HepG2 (cell line): Measurements from ENCODE around the gene ZDHHC11. TPM values are rescaled to one million over a fixed set of nuclear protein-coding genes. Genes with fewer than 3 reads are reported as not detected.

Experiments used
- ATAC-seq: fragments of 200-7000 bp; cut with Tn5 transposase; 3 replicates; pipeline ENCODE4 v1.9.1; 2020; ENCODE audit warnings: mild to moderate bottlenecking, moderate library complexity
- BruUV-seq: library from RNA; stranded (reverse); fragments of 400-500 nt; replicated peaks from 2 replicates; lab custom pipeline; 2021; lab: Mats Ljungman, UMichigan
- CTCF ChIA-PET: fragments of 300-600 bp; formaldehyde crosslinking; extraction: SDS; loops from one replicate; lab custom pipeline; 2021; ENCODE audit warnings: low total read pairs, inconsistent platforms, low intra/inter-chr PET ratio; lab: Yijun Ruan, JAX
- POLR2A ChIA-PET: fragments of 350-600 bp; sonication (Branson Sonifier 250); formaldehyde crosslinking; loops from one replicate; lab custom pipeline; 2020; ENCODE audit warnings: antibody characterized with exemption, inconsistent platforms; lab: Yijun Ruan, JAX
- DNase-seq: peaks from one replicate; pipeline ENCODE4 v3.0.0-alpha.2; 2015; ENCODE audit warnings: low spot score
- FAIRE-seq: peaks from 3 replicates; lab custom pipeline; 2011; peaks lifted over from hg19 to GRCh38; lab: Jason Lieb, UNC
- H2AFZ ChIP-seq: one replicate; pipeline ENCODE4 v1.6.1; 2011; ENCODE audit warnings: low read length, inconsistent platforms
- H3K27ac ChIP-seq: fragments of 300-600 bp; 3 replicates; pipeline ENCODE4 v1.8.0; 2011; ENCODE audit warnings: mixed run types, mild to moderate bottlenecking, mixed read lengths, low read length, inconsistent platforms; ENCODE audit not compliant: insufficient read depth; ENCODE audit errors: extremely low read length
- H3K27me3 ChIP-seq, 2 experiments: fragments of 200-600 bp in 1 of 2; 2 replicates in 1 of 2; 3 replicates in 1 of 2; pipeline versions ENCODE4 v1.6.0 to v1.8.0; 2011; ENCODE audit warnings: low read length in 2 of 2, mild to moderate bottlenecking in 2 of 2, moderate library complexity in 2 of 2, inconsistent platforms in 1 of 2; ENCODE audit not compliant: insufficient read depth in 2 of 2, control insufficient read depth in 1 of 2
- H3K36me3 ChIP-seq, 2 experiments: fragments of 200-600 bp in 1 of 2; replicated peaks in 1 of 2; 2 replicates in 1 of 2; 3 replicates in 1 of 2; pipeline versions ENCODE4 v1.5.1 to v1.8.0; 2011; ENCODE audit warnings: low read length in 2 of 2, inconsistent platforms in 1 of 2; ENCODE audit not compliant: insufficient read depth in 2 of 2, control insufficient read depth in 1 of 2
- H3K4me1 ChIP-seq: 2 replicates; pipeline ENCODE4 v1.5.1; 2012; ENCODE audit warnings: low read length, inconsistent platforms; ENCODE audit not compliant: insufficient read depth
- H3K4me2 ChIP-seq: 2 replicates; pipeline ENCODE4 v1.6.0; 2011; ENCODE audit warnings: low read depth, low read length, inconsistent platforms
- H3K4me3 ChIP-seq, 3 experiments: fragments of 200-600 bp in 1 of 3; sonication (generic), shearing (Covaris generic) in 1 of 3; replicated peaks in 1 of 3; 2 replicates each; pipeline ENCODE4 v1.5.1; 2011 to 2016; ENCODE audit warnings: low read length in 3 of 3, inconsistent platforms in 2 of 3, low read depth in 2 of 3, mild to moderate bottlenecking in 2 of 3, control low read depth in 1 of 3, mixed read lengths in 1 of 3; ENCODE audit not compliant: insufficient read depth in 1 of 3
- H3K79me2 ChIP-seq: one replicate; pipeline ENCODE4 v1.6.1; 2011; ENCODE audit warnings: low read length, inconsistent platforms; ENCODE audit not compliant: insufficient read depth
- H3K9ac ChIP-seq: 2 replicates; pipeline ENCODE4 v1.6.0; 2011; ENCODE audit warnings: mild to moderate bottlenecking, low read depth, low read length, inconsistent platforms; ENCODE audit not compliant: insufficient read depth
- H3K9me3 ChIP-seq: 2 replicates; pipeline ENCODE4 v1.5.1; 2012; ENCODE audit warnings: mild to moderate bottlenecking, low read length
- H4K20me1 ChIP-seq: 2 replicates; pipeline ENCODE4 v1.6.0; 2011; ENCODE audit warnings: inconsistent platforms, mild to moderate bottlenecking, low read length, moderate library complexity; ENCODE audit not compliant: insufficient read depth
- CC2D1A ChIP-seq: sonication (generic); formaldehyde crosslinking; IDR thresholded peaks from 2 replicates; pipeline ENCODE4 v1.8.1; 2023; ENCODE audit warnings: mild to moderate bottlenecking, missing genetic modification reagents
- DZIP1 ChIP-seq: sonication (generic); formaldehyde crosslinking; IDR thresholded peaks from 2 replicates; pipeline ENCODE4 v1.5.0; 2020; ENCODE audit warnings: mild to moderate bottlenecking, missing genetic modification reagents
- HMG20B ChIP-seq: conservative IDR thresholded peaks from 2 replicates; pipeline ENCODE4 v1.6.1; 2016; ENCODE audit warnings: missing genetic modification reagents, missing compliant biosample characterization
- KAT7 ChIP-seq: IDR thresholded peaks from 2 replicates; pipeline ENCODE4 v1.6.1; 2018; ENCODE audit warnings: borderline replicate concordance, missing compliant biosample characterization
- MAFG ChIP-seq: sonication (generic); formaldehyde crosslinking; IDR thresholded peaks from 2 replicates; pipeline ENCODE4 v1.5.1; 2020; ENCODE audit warnings: mild to moderate bottlenecking, missing genetic modification reagents
- NFATC3 ChIP-seq: sonication (generic); formaldehyde crosslinking; IDR thresholded peaks from 2 replicates; pipeline ENCODE4 v1.5.1; 2020; ENCODE audit warnings: mild to moderate bottlenecking, missing genetic modification reagents
- SALL2 ChIP-seq: sonication (generic); formaldehyde crosslinking; IDR thresholded peaks from 2 replicates; pipeline ENCODE4 v1.8.1; 2023; ENCODE audit warnings: mild to moderate bottlenecking, missing genetic modification reagents, inconsistent platforms
- ZNF260 ChIP-seq: sonication (generic); formaldehyde crosslinking; IDR thresholded peaks from 2 replicates; pipeline ENCODE4 v1.4.0; 2020; ENCODE audit warnings: missing genetic modification reagents, low read depth, mild to moderate bottlenecking, borderline replicate concordance
- ZNF292 ChIP-seq: sonication (generic); formaldehyde crosslinking; IDR thresholded peaks from 2 replicates; pipeline ENCODE4 v1.8.1; 2022; ENCODE audit warnings: mild to moderate bottlenecking, low read depth, missing genetic modification reagents, borderline replicate concordance
- ZNF33A ChIP-seq: sonication (generic); formaldehyde crosslinking; IDR thresholded peaks from 2 replicates; pipeline ENCODE4 v1.5.1; 2020; ENCODE audit warnings: missing genetic modification reagents, mild to moderate bottlenecking, moderate library complexity, borderline replicate concordance
- ZNF607 ChIP-seq: sonication (generic); formaldehyde crosslinking; IDR thresholded peaks from 2 replicates; pipeline ENCODE4 v1.5.1; 2020; ENCODE audit warnings: missing genetic modification reagents, mild to moderate bottlenecking, borderline replicate concordance
- ZNF749 ChIP-seq: sonication (generic); formaldehyde crosslinking; IDR thresholded peaks from 2 replicates; pipeline ENCODE4 v1.8.0; 2022; ENCODE audit warnings: mild to moderate bottlenecking, missing genetic modification reagents, moderate library complexity, borderline replicate concordance
- WGBS: methylation state at CpG from one replicate; pipeline ENCODE4 v1.1.6; 2017; ENCODE audit warnings: low lambda C conversion rate; 5-methylcytosine and 5-hydroxymethylcytosine counted together
- in situ Hi-C: cut with HindIII; loops from 2 replicates; pipeline ENCODE4 v1.10.0; 2017; ENCODE audit warnings: low pct_unique_long_range_greater_than_20kb; ENCODE audit not compliant: extremely low pct_ligation_motif_present
- intact Hi-C: fragments of 100-400 bp; cut with micrococcal nuclease; formaldehyde crosslinking; loops from one replicate; pipeline ENCODE4 v1.10.0; 2022; ENCODE audit not compliant: unreplicated experiment
- polyA plus RNA-seq, 8 experiments: library from polyadenylated mRNA; depleted of rRNA in 3 of 8; stranded (reverse) in 7 of 8; unstranded in 1 of 8; fragments of >200 nt; fragmentation: Illumina TruSeq in 4 of 8; extraction: Trizol in 4 of 8; gene quantifications; 2 replicates each; pipeline versions ENCODE4 v1.2.1 to v1.2.3, GENCODE V29; 2011 to 2016; ENCODE audit warnings: low read depth in 4 of 8, missing spikeins in 1 of 8, mixed read lengths in 1 of 8; ENCODE audit not compliant: insufficient read depth in 1 of 8
- total RNA-seq, 5 experiments: library from RNA; depleted of rRNA; stranded (reverse); fragments of >200 nt; fragmentation: Illumina TruSeq; extraction: Trizol; gene quantifications; 2 replicates each; pipeline ENCODE4 v1.2.3, GENCODE V29; 2016; ENCODE audit warnings: low read depth in 1 of 5
- TF ChIP-seq, protein P1 (sequence below): sonication (generic); formaldehyde crosslinking; IDR thresholded peaks from 2 replicates; pipeline ENCODE4 v1.4.0; 2020; ENCODE audit warnings: mild to moderate bottlenecking, low read depth, missing genetic modification reagents
- TF ChIP-seq, protein P2 (sequence below): sonication (generic); formaldehyde crosslinking; IDR thresholded peaks from 2 replicates; pipeline ENCODE4 v1.4.0; 2020; ENCODE audit warnings: mild to moderate bottlenecking, missing genetic modification reagents, borderline replicate concordance
- TF ChIP-seq, protein P3 (sequence below): IDR thresholded peaks from 2 replicates; pipeline ENCODE4 v1.6.1; 2016
- TF ChIP-seq, protein P4 (sequence below): conservative IDR thresholded peaks from 2 replicates; pipeline ENCODE4 v1.6.1; 2018; ENCODE audit warnings: missing genetic modification reagents

Gene ZDHHC11
- total and polyA plus RNA-seq, 2 of the 13 experiments (the other 11 are each of a cell fraction or from before 2014, with no cell fraction given), result 2.1 to 4.0 TPM

GRCh38 chr5:773517-774264, 77.1 kb downstream of the ZDHHC11 start:
- in situ Hi-C loops, result loop anchor here (10.0 kb wide), 1 partner anchor 89 kb away; no protein-coding TSS in a partner anchor
- no peaks in the 10 kb centered on the region for H3K4me1 ChIP-seq
- H3K9me3 ChIP-seq, result no peaks in the 10 kb centered on the region
- H3K4me2 ChIP-seq, result no peak overlapping the region
- peaks cover 16 to 22% of the 10 kb centered on the region in 2 experiments for H3K27me3 ChIP-seq
- H3K4me3 ChIP-seq, result no peak overlapping the region
- FAIRE-seq (no peak), ATAC-seq (no peak), DNase-seq (no peak)
- no peak overlapping the region for H3K27ac ChIP-seq
- 28% methylated on average over 9 of the region's 12 CpGs for WGBS
- H4K20me1 ChIP-seq, result no peaks in the 10 kb centered on the region
- intact Hi-C loops, result no loop called here
- no peaks in the 10 kb centered on the region for H3K79me2 ChIP-seq
- ChIA-PET POLR2A (no interaction called here), CTCF (no interaction called here)
- no peak overlapping the region for H2AFZ ChIP-seq
- H3K9ac ChIP-seq, result no peak overlapping the region
- H3K36me3 ChIP-seq, result no peaks in the 10 kb centered on the region
- no TSS peak for BruUV-seq
- TF ChIP-seq ZNF33A (CRISPR knock-in tag), result no peak
- TF ChIP-seq, protein P1, sequence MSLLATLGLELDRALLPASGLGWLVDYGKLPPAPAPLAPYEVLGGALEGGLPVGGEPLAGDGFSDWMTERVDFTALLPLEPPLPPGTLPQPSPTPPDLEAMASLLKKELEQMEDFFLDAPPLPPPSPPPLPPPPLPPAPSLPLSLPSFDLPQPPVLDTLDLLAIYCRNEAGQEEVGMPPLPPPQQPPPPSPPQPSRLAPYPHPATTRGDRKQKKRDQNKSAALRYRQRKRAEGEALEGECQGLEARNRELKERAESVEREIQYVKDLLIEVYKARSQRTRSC (CRISPR knock-in tag), result no peak
- no peak for TF ChIP-seq CC2D1A (CRISPR knock-in tag)
- no peak for TF ChIP-seq SALL2 (CRISPR knock-in tag)
- TF ChIP-seq ZNF260 (CRISPR knock-in tag), result no peak
- TF ChIP-seq, protein P2, sequence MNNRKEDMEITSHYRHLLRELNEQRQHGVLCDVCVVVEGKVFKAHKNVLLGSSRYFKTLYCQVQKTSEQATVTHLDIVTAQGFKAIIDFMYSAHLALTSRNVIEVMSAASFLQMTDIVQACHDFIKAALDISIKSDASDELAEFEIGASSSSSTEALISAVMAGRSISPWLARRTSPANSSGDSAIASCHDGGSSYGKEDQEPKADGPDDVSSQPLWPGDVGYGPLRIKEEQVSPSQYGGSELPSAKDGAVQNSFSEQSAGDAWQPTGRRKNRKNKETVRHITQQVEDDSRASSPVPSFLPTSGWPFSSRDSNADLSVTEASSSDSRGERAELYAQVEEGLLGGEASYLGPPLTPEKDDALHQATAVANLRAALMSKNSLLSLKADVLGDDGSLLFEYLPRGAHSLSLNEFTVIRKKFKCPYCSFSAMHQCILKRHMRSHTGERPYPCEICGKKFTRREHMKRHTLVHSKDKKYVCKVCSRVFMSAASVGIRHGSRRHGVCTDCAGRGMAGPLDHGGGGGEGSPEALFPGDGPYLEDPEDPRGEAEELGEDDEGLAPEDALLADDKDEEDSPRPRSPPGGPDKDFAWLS (CRISPR knock-in tag), result no peak
- no peak for TF ChIP-seq ZNF749
- TF ChIP-seq ZNF292, result no peak
- TF ChIP-seq NFATC3, result no peak
- TF ChIP-seq HMG20B, result no peak
- TF ChIP-seq ZNF607, result no peak
- no peak for TF ChIP-seq KAT7 (CRISPR knock-in tag)
- TF ChIP-seq, protein P3, sequence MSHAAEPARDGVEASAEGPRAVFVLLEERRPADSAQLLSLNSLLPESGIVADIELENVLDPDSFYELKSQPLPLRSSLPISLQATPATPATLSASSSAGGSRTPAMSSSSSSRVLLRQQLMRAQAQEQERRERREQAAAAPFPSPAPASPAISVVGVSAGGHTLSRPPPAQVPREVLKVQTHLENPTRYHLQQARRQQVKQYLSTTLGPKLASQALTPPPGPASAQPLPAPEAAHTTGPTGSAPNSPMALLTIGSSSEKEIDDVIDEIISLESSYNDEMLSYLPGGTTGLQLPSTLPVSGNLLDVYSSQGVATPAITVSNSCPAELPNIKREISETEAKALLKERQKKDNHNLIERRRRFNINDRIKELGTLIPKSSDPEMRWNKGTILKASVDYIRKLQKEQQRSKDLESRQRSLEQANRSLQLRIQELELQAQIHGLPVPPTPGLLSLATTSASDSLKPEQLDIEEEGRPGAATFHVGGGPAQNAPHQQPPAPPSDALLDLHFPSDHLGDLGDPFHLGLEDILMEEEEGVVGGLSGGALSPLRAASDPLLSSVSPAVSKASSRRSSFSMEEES (CRISPR knock-in tag), result no peak
- TF ChIP-seq DZIP1, result no peak
- TF ChIP-seq, protein P4, sequence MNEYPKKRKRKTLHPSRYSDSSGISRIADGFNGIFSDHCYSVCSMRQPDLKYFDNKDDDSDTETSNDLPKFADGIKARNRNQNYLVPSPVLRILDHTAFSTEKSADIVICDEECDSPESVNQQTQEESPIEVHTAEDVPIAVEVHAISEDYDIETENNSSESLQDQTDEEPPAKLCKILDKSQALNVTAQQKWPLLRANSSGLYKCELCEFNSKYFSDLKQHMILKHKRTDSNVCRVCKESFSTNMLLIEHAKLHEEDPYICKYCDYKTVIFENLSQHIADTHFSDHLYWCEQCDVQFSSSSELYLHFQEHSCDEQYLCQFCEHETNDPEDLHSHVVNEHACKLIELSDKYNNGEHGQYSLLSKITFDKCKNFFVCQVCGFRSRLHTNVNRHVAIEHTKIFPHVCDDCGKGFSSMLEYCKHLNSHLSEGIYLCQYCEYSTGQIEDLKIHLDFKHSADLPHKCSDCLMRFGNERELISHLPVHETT (CRISPR knock-in tag), result no peak
- TF ChIP-seq MAFG, result no peak
